IPS-11a (cell line): Measurements from ENCODE around the gene UGDH.

ENCODE experiments used
- H3K4me3 ChIP-seq: one replicate; pipeline ENCODE4 v1.5.1; 2013; ENCODE audit warnings: low read depth, low read length, control low read depth

Gene UGDH

DNA sequence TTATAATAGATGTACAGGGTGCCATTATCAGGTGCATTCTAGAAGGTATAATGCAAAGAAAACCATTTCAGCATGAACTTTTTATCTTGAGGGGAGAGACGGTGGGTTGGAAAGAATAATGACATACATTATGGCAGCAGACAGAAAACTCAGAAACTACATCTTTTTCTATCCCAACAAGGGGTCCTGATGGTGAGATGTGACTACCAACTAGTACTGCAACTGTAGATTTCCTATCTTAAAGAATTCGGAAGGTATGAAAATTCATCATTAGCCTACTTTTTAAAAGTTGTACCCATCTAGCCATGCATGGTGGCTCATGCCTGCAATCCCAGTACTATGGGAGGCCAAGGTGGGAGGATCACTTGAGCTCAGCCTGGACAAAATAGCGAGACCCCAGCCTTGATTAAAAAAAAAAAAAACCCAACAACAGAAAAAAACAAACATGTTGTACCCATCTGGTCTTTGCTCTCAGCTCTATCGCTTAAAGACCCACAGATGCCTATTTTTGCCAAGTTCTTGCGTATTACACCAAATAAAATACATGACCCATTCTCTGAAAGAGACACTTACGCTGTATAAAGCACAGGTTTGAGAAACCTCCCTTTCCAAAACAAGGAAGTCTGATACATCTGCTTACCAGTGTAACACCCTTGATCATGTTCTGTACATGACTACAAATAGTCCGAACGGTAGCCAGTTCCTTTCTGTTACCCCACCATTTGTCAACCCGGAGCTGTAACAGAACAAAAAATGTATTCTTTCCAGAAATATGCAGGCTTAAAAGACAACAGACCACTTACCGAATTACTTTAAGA lies 70.1 kb downstream of the UGDH start:
- peak overlapping the region; percentile 99 for H3K4me3 ChIP-seq

DNA sequence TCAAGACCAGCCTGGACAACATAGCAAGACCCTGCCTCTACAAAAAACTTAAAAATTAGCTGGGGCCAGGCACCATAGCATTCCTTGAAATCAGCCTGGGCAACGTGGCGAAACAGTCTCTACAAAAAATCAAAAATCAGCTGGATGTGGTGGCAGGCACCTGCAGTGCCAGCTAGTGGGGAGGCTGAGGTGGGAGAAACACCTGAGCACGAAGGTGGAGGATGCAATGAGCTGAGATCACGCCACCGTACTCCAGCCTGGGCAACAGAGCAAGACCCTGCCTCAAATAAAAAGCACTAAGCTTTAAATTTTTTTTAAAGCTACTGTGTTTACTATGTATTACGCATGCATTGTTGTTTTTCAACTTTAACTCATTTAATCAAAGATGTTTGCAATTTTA lies 71.8 kb downstream of the UGDH start:
- H3K4me3 ChIP-seq: no peak overlapping the region

DNA sequence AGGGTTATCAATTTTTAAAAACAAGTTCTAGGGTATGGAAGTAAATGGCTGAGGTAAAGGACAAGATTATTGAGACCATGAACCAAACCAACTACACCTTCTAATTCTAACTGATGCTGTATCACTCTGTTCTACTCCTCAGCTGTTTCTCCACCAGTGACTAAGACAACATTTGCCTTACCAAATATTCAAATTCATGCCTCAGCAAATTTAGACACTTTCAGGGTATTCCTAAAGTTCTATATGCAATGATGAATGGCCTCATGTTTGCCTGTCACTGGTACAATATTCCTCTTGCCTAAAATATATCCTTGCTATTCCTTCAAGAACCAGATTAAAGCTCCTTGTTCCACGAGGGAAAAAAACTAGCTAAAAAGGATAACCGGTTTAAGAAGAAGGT lies 73.5 kb downstream of the UGDH start:
- no peak overlapping the region for H3K4me3 ChIP-seq

DNA sequence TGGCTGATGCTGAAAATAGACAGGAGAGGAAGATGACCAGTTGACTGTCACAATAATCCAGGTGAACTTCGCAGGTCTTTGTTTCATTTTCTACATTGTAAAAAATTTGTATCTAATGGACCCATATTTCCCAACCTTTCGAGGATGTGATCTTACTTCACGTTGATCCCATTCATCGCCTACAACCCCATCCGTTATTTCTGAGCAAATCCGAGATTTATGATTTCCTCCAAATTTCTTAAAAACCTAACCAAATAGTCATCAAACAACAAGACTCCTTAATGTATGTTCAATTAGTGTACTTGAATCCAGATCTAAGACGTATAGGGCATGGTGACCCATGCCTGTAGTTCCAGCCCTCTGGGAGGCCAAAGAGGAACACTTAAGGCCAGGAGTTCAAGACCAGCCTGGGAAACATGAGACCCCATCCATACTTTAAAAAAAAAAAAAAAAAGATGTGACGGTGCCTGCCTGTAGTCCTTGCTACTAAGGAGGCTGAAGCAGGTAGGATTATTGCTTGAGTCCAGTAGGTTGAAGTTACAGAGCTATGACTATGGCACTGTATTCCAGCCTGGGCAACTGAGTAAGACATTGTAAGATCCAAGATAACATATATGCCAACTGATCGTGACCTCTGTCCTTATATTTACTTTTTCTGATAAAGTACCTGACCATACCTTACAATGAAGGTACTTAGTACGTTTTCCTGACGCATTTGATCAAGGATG lies 74.2 kb downstream of the UGDH start:
- H3K4me3 ChIP-seq: no peak overlapping the region

DNA sequence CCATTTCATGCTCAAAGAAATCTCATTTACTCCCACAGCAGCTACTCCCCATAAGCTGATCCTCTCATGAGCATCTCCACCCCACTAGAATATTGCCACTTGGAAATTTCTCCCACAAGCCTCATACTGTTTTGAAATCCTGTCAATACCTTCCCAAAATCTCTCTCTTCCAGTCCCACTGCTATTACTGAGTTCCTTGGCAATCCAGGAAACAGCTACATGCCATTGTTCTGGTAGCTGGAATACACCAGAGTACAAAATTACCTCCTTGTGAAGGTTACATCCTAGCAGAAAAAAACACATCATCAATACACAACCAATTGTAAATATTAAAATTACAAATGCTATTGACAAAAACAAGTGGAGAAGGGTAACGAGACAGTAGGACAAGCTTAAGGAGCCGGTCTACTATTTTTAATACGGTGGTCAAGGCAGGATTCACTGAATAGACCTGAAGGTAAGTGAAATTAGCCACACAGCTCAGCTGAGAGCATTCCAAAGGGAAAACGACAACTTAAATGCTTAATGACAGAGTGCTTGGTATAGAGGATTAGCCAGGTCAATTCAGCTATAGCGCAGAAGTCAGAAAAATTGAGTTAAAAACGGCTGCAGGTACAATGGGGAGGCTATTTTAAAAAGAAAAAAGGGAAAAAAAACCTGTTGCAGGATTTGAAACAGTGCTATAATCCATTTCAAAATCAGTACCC lies 74.9 kb downstream of the UGDH start:
- H3K4me3 ChIP-seq: no peak overlapping the region

DNA sequence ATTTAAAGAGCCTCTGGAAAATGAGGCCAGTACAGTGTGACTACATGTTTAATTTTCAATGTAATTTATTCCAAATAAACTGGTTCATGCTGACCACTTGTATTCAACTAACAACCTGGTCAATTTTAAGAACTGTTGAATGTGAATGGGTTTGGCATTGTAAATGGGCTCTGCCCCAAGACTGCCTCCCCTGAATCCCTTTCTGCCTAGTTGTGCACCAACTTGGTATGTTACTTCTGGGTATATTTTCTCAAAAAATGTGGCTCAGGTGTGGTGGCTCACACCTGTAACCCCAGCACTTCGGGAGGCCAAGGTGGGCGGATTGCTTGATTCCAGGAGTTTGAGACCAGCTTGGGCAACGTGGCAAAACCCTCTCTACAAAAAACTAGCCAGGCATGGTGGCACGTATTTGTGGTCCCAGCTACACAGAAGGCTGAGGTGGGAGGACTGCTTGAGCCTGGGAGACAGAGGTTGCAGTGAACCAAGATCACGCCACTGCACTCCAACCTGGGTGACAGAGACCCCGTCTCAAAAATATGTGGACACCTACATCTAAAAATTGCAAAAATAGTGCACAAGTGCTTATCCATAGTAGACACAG lies 75.7 kb downstream of the UGDH start:
- no peak overlapping the region for H3K4me3 ChIP-seq

DNA sequence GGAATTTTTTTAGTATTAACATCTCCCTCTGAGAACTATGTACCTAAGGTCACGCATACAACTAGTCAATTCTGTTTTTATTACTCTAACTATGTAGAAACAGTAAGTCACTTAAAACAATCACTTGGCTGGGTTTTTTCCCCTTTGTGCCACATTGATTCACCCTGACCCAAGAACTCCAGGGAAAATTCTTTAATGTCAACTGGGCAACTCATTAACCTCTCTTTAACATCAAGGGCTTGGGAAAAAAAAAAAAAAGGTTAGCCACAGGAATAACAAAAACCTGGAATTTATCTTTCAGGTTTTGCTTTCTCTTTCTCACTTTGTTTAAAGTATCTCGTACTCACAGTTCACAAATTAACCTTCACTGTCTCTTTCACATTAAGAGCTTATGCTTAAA lies 76.6 kb downstream of the UGDH start:
- no peak overlapping the region for H3K4me3 ChIP-seq
